B cell (primary cell): ENCODE data around the gene PRSS38. TPM values are rescaled to one million over a fixed set of nuclear protein-coding genes. Genes with fewer than 3 reads are reported as not detected.

ENCODE experiments used
- ATAC-seq: fragments of 200-7000 bp; cut with Tn5 transposase; one replicate; pipeline ENCODE4 v1.10.0; 2021; ENCODE audit warnings: low read depth, mild to moderate bottlenecking, moderate number of reproducible peaks, moderate library complexity
- CTCF ChIA-PET: fragments of 350-600 bp; sonication (Branson Sonifier 250); formaldehyde crosslinking; loops from one replicate; lab custom pipeline; 2021; ENCODE audit warnings: antibody characterized with exemption, inconsistent platforms; lab: Charles Lee
- POLR2A ChIA-PET: fragments of 350-600 bp; sonication (Branson Sonifier 250); formaldehyde crosslinking; loops from one replicate; lab custom pipeline; 2021; ENCODE audit warnings: antibody characterized with exemption; lab: Charles Lee
- DNase-seq: peaks from one replicate; pipeline ENCODE4 v3.0.0; 2013
- H2AFZ ChIP-seq: 2 replicates; pipeline ENCODE4 v1.6.1; 2012; ENCODE audit warnings: mild to moderate bottlenecking, low read depth, low read length; ENCODE audit not compliant: insufficient read depth, poor library complexity, severe bottlenecking
- H3K27ac ChIP-seq, 2 donors: 1 replicate in 1 of 2; 2 replicates in 1 of 2; pipeline ENCODE4 v1.5.1; 2012 to 2013; ENCODE audit warnings: low read length in 2 of 2, mild to moderate bottlenecking in 2 of 2, moderate library complexity in 1 of 2
- H3K27me3 ChIP-seq, 4 experiments: fragments of 200-600 bp in 1 of 4; sonication (generic) in 1 of 4; replicated peaks in 1 of 4; 1 replicate in 2 of 4; 2 replicates in 2 of 4; pipeline versions ENCODE4 v1.6.1 to v1.7.0; 2013 to 2016; ENCODE audit warnings: low read length in 3 of 4, mild to moderate bottlenecking in 2 of 4, mixed read lengths in 1 of 4, moderate library complexity in 1 of 4; ENCODE audit not compliant: insufficient read depth in 4 of 4, control insufficient read depth in 3 of 4; ENCODE audit errors: control extremely low read depth in 1 of 4
- H3K36me3 ChIP-seq, 2 experiments: replicated peaks in 1 of 2; 1 replicate in 1 of 2; 2 replicates in 1 of 2; pipeline versions ENCODE4 v1.6.1 to v1.7.1; 2013; ENCODE audit warnings: low read length in 1 of 2; ENCODE audit not compliant: insufficient read depth in 2 of 2, control insufficient read depth in 1 of 2; ENCODE audit errors: control extremely low read depth in 1 of 2, extremely low read depth in 1 of 2
- H3K4me1 ChIP-seq, 2 donors: fragments of 200-600 bp in 1 of 2; sonication (generic) in 1 of 2; 1 replicate in 1 of 2; 2 replicates in 1 of 2; pipeline versions ENCODE4 v1.5.1 to v1.6.1; 2013 to 2017; ENCODE audit warnings: low read length in 2 of 2; ENCODE audit not compliant: control insufficient read depth in 2 of 2, insufficient read depth in 2 of 2
- H3K4me2 ChIP-seq: replicated peaks from 2 replicates; pipeline ENCODE3; 2012; ENCODE audit warnings: mild to moderate bottlenecking, low read depth, low read length; ENCODE audit not compliant: poor library complexity, severe bottlenecking
- H3K4me3 ChIP-seq, 5 experiments: fragments of 200-600 bp in 1 of 5; sonication (generic) in 1 of 5; 1 replicate in 3 of 5; 2 replicates in 2 of 5; pipeline versions ENCODE4 v1.5.1 to v1.7.0; 2011 to 2016; ENCODE audit warnings: low read length in 4 of 5, mild to moderate bottlenecking in 4 of 5, low read depth in 2 of 5, control low read depth in 1 of 5, moderate library complexity in 1 of 5; ENCODE audit not compliant: insufficient read depth in 1 of 5; ENCODE audit errors: control extremely low read depth in 1 of 5, extremely low read depth in 1 of 5
- H3K79me2 ChIP-seq: fragments of 200-600 bp; sonication (generic); one replicate; pipeline ENCODE4 v1.6.0; 2016; ENCODE audit warnings: low read length; ENCODE audit not compliant: control insufficient read depth, insufficient read depth
- H3K9ac ChIP-seq: fragments of 200-600 bp; sonication (generic); 2 replicates; pipeline ENCODE4 v1.6.1; 2017; ENCODE audit warnings: mild to moderate bottlenecking, low read length, moderate library complexity
- H3K9me3 ChIP-seq, 3 donors: one replicate each; pipeline versions ENCODE4 v1.6.1 to v1.7.1; 2013; ENCODE audit warnings: low read length in 2 of 3; ENCODE audit not compliant: control insufficient read depth in 2 of 3, insufficient read depth in 1 of 3; ENCODE audit errors: control extremely low read depth in 1 of 3
- H4K20me1 ChIP-seq: 2 replicates; pipeline ENCODE4 v1.6.0; 2012; ENCODE audit warnings: mild to moderate bottlenecking, low read length; ENCODE audit not compliant: insufficient read depth, control insufficient read depth, poor library complexity, severe bottlenecking
- H3K27ac Mint-ChIP-seq: one replicate; pipeline ENCODE4 v1.8.0; 2021; ENCODE audit warnings: mixed read lengths
- H3K27me3 Mint-ChIP-seq: one replicate; pipeline ENCODE4 v1.8.0; 2021; ENCODE audit warnings: mixed read lengths
- H3K4me1 Mint-ChIP-seq: one replicate; pipeline ENCODE4 v1.8.0; 2021; ENCODE audit warnings: mixed read lengths
- H3K4me3 Mint-ChIP-seq: one replicate; pipeline ENCODE4 v1.8.0; 2021; ENCODE audit warnings: mixed read lengths
- H3K9me3 Mint-ChIP-seq: one replicate; pipeline ENCODE4 v1.8.0; 2022; ENCODE audit warnings: mixed read lengths; ENCODE audit not compliant: insufficient read depth
- CTCF ChIP-seq: fragments of 200-600 bp; IDR thresholded peaks from one replicate; pipeline ENCODE4 v1.8.0; 2022; ENCODE audit warnings: antibody characterized with exemption, mild to moderate bottlenecking
- EZH2 ChIP-seq: IDR thresholded peaks from 2 replicates; pipeline ENCODE4 v1.6.1; 2012; ENCODE audit warnings: borderline replicate concordance, low read depth, mild to moderate bottlenecking, moderate library complexity, low read length; ENCODE audit not compliant: insufficient read depth, poor library complexity, severe bottlenecking
- WGBS: methylation state at CpG from one replicate; pipeline ENCODE4 v1.1.5; 2013; ENCODE audit warnings: missing lambda C conversion rate; ENCODE audit not compliant: insufficient coverage; 5-methylcytosine and 5-hydroxymethylcytosine counted together
- intact Hi-C: fragments of 100-400 bp; cut with micrococcal nuclease; formaldehyde crosslinking; loops from one replicate; pipeline ENCODE4 v1.10.0; 2022
- polyA plus RNA-seq: library from polyadenylated mRNA; depleted of rRNA; stranded (reverse); fragments of >200 nt; gene quantifications from 2 replicates; pipeline ENCODE4 v1.2.3, GENCODE V29; 2012
- total RNA-seq, 2 donors: library from RNA; stranded (reverse); fragments of 120-200 nt in 1 of 2; gene quantifications; 1 replicate in 1 of 2; 2 replicates in 1 of 2; pipeline versions ENCODE4 v1.2.3 to v1.2.4, GENCODE V29; 2013 to 2022

Gene PRSS38
- total and polyA plus RNA-seq, 2 donors (not counting 1 experiment from before 2014, with no cell fraction given), result not detected

GRCh38 chr1:227768640-227769039 is 46.8 kb upstream of the PRSS38 start:
- Mint-ChIP-seq H3K9me3 (no peaks in the 10 kb centered on the region), H3K4me3 (no peak overlapping the region), H3K4me1 (peaks cover 17% of the 10 kb centered on the region), H3K27ac (no peak overlapping the region), H3K27me3 (no peaks in the 10 kb centered on the region)
- intact Hi-C loops, result no loop called here
- TF ChIP-seq CTCF, result no peak
- TF ChIP-seq EZH2, result no peak
- POLR2A ChIA-PET, result no interaction called here
- peaks cover 20% of the 10 kb centered on the region for H4K20me1 ChIP-seq
- H3K27me3 ChIP-seq, result no peaks in the 10 kb centered on the region
- no peak overlapping the region for H3K4me3 ChIP-seq
- H3K27ac ChIP-seq, result no peak overlapping the region
- peaks cover 0 to 12% of the 10 kb centered on the region in 2 donors for H3K4me1 ChIP-seq
- no peak overlapping the region for H3K9ac ChIP-seq
- H2AFZ ChIP-seq, result no peak overlapping the region
- H3K4me2 ChIP-seq, result no peak overlapping the region
- WGBS, result 94% methylated on average over 2 of the region's 6 CpGs
- H3K79me2 ChIP-seq, result peaks cover 8% of the 10 kb centered on the region
- CTCF ChIA-PET, result no interaction called here
- DNase-seq (no peak), ATAC-seq (no peak)
- H3K9me3 ChIP-seq, result no peaks in the 10 kb centered on the region
- H3K36me3 ChIP-seq, result peaks cover 0 to 41% of the 10 kb centered on the region in 2 experiments

GRCh38 chr1:227769047-227769935 is 46.2 kb upstream of the PRSS38 start:
- no peaks in the 10 kb centered on the region for H3K9me3 ChIP-seq
- no peak overlapping the region for H2AFZ ChIP-seq
- ATAC-seq (no peak), DNase-seq (no peak)
- H3K27me3 ChIP-seq, result no peaks in the 10 kb centered on the region
- H3K36me3 ChIP-seq, result peaks cover 0 to 39% of the 10 kb centered on the region in 2 experiments
- no peak overlapping the region for H3K27ac Mint-ChIP-seq
- H3K9ac ChIP-seq, result no peak overlapping the region
- H3K4me2 ChIP-seq, result no peak overlapping the region
- peaks cover 17% of the 10 kb centered on the region for H3K4me1 Mint-ChIP-seq
- WGBS, result 96% methylated on average over 19 of the region's 20 CpGs
- H3K4me3 Mint-ChIP-seq, result no peak overlapping the region
- intact Hi-C loops, result no loop called here
- H3K27ac ChIP-seq, result no peak overlapping the region
- H3K27me3 Mint-ChIP-seq, result no peaks in the 10 kb centered on the region
- H3K4me1 ChIP-seq, result peaks cover 0 to 12% of the 10 kb centered on the region in 2 donors
- POLR2A ChIA-PET, result no interaction called here
- TF ChIP-seq CTCF, result no peak
- no peak for TF ChIP-seq EZH2
- H4K20me1 ChIP-seq, result peaks cover 14% of the 10 kb centered on the region
- peaks cover 2% of the 10 kb centered on the region for H3K79me2 ChIP-seq
- H3K4me3 ChIP-seq, result no peak overlapping the region
- no peaks in the 10 kb centered on the region for H3K9me3 Mint-ChIP-seq
- CTCF ChIA-PET, result no interaction called here
